Common myeloid progenitor, CD34-positive (primary cell): ENCODE data around the gene RAB3C.

Source experiments
- CTCF ChIA-PET: fragments of 350-600 bp; sonication (Branson Sonifier 250); formaldehyde crosslinking; loops from one replicate; lab custom pipeline; 2021; ENCODE audit warnings: antibody characterized with exemption; lab: Charles Lee
- POLR2A ChIA-PET: fragments of 350-600 bp; sonication (Branson Sonifier 250); formaldehyde crosslinking; loops from one replicate; lab custom pipeline; 2021; ENCODE audit warnings: antibody characterized with exemption; lab: Charles Lee
- DNase-seq, 3 donors: peaks; one replicate each; pipeline versions ENCODE4 v3.0.0 to v3.0.0-alpha.2; 2013
- H3K27ac ChIP-seq, 2 experiments: 1 replicate in 1 of 2; 2 replicates in 1 of 2; pipeline ENCODE4 v1.7.0; 2013; ENCODE audit warnings: inconsistent platforms in 2 of 2, low read length in 2 of 2, mild to moderate bottlenecking in 2 of 2, low read depth in 1 of 2, moderate library complexity in 1 of 2; ENCODE audit not compliant: severe bottlenecking in 2 of 2, insufficient read depth in 1 of 2, poor library complexity in 1 of 2
- H3K27me3 ChIP-seq, 5 experiments: replicated peaks in 2 of 5; 1 replicate in 3 of 5; 2 replicates in 2 of 5; pipeline versions ENCODE4 v1.6.1 to v1.7.0; 2013; ENCODE audit warnings: low read length in 4 of 5, mild to moderate bottlenecking in 2 of 5, moderate library complexity in 2 of 5, inconsistent platforms in 1 of 5; ENCODE audit not compliant: insufficient read depth in 5 of 5, control insufficient read depth in 4 of 5
- H3K36me3 ChIP-seq, 4 experiments: 1 replicate in 2 of 4; 2 replicates in 2 of 4; pipeline versions ENCODE4 v1.6.1 to v1.7.0; 2013; ENCODE audit warnings: low read length in 3 of 4, control low read depth in 1 of 4, mild to moderate bottlenecking in 1 of 4; ENCODE audit not compliant: control insufficient read depth in 4 of 4, insufficient read depth in 4 of 4
- H3K4me1 ChIP-seq, 4 experiments: 1 replicate in 3 of 4; 2 replicates in 1 of 4; pipeline versions ENCODE4 v1.6.1 to v1.7.1; 2013; ENCODE audit warnings: low read length in 3 of 4, mild to moderate bottlenecking in 3 of 4, control low read depth in 1 of 4, inconsistent platforms in 1 of 4, moderate library complexity in 1 of 4; ENCODE audit not compliant: control insufficient read depth in 4 of 4, insufficient read depth in 4 of 4; ENCODE audit errors: control extremely low read depth in 1 of 4
- H3K4me3 ChIP-seq, 7 experiments: 1 replicate in 4 of 7; 2 replicates in 3 of 7; pipeline versions ENCODE4 v1.5.1 to v1.7.0; 2013; ENCODE audit warnings: mild to moderate bottlenecking in 7 of 7, low read length in 6 of 7, moderate library complexity in 6 of 7, inconsistent platforms in 2 of 7, low read depth in 2 of 7, control low read depth in 1 of 7; ENCODE audit not compliant: insufficient read depth in 4 of 7, control insufficient read depth in 1 of 7; ENCODE audit errors: extremely low read depth in 1 of 7
- H3K9me3 ChIP-seq, 5 experiments: 1 replicate in 4 of 5; 2 replicates in 1 of 5; pipeline versions ENCODE4 v1.6.1 to v1.7.1; 2013; ENCODE audit warnings: low read length in 4 of 5, mild to moderate bottlenecking in 2 of 5, inconsistent platforms in 1 of 5, low read depth in 1 of 5, moderate library complexity in 1 of 5; ENCODE audit not compliant: control insufficient read depth in 4 of 5, insufficient read depth in 2 of 5; ENCODE audit errors: control extremely low read depth in 1 of 5
- WGBS: methylation state at CpG from one replicate; pipeline ENCODE4 v1.1.5; 2013; ENCODE audit not compliant: insufficient coverage; 5-methylcytosine and 5-hydroxymethylcytosine counted together

The RAB3C gene

GRCh38 chr5:58855851-58856739, 273.2 kb downstream of the RAB3C start:
- H3K4me1 ChIP-seq, result peaks cover 3 to 10% (median 7%) of the 10 kb centered on the region in 4 experiments
- WGBS, result 93% methylated on average over 4 of the region's 8 CpGs
- H3K9me3 ChIP-seq, result no peaks in the 10 kb centered on the region
- no peaks in the 10 kb centered on the region for H3K27me3 ChIP-seq
- no peak overlapping the region for H3K27ac ChIP-seq
- no peaks in the 10 kb centered on the region for H3K36me3 ChIP-seq
- POLR2A ChIA-PET, result no interaction called here
- DNase-seq, result no peak
- CTCF ChIA-PET, result interaction anchor here (1.2 kb wide), 1 partner anchor 1077 kb away, joined by 5 read pairs; no protein-coding TSS in a partner anchor
- H3K4me3 ChIP-seq, result no peak overlapping the region

GRCh38 chr5:58857609-58858008, 274.7 kb downstream of the RAB3C start:
- Histone ChIP-seq H3K9me3 (no peaks in the 10 kb centered on the region), H3K27ac (no peak overlapping the region), H3K4me3 (no peak overlapping the region), H3K27me3 (no peaks in the 10 kb centered on the region), H3K4me1 (peaks cover 3 to 14% (median 10%) of the 10 kb centered on the region in 4 experiments), H3K36me3 (no peaks in the 10 kb centered on the region)
- ChIA-PET POLR2A (no interaction called here), CTCF (interaction anchor here (1.5 to 2.2 kb wide), 3 partner anchors 8 to 380 kb away, joined by 3 to 9 read pairs (median 4); no protein-coding TSS in a partner anchor)
- no peak for DNase-seq
- WGBS, result no CpG with 5 or more reads among the region's 2 CpGs

GRCh38 chr5:58860680-58861079, 277.8 kb downstream of the RAB3C start:
- no peak overlapping the region for H3K4me3 ChIP-seq
- H3K4me1 ChIP-seq, result peaks cover 3 to 14% (median 8%) of the 10 kb centered on the region in 4 experiments
- peak overlapping the region; percentile 10 to 66 for H3K27ac ChIP-seq
- H3K36me3 ChIP-seq, result no peaks in the 10 kb centered on the region
- peak; percentile 52 to 92 (median 88) for DNase-seq
- ChIA-PET CTCF (interaction anchor here (0.7 to 1.6 kb wide), 5 partner anchors 11 to 1563 kb away, joined by 3 to 5 read pairs (median 3); no protein-coding TSS in a partner anchor), POLR2A (no interaction called here)
- H3K27me3 ChIP-seq, result no peaks in the 10 kb centered on the region
- H3K9me3 ChIP-seq, result no peaks in the 10 kb centered on the region

GRCh38 chr5:58868931-58869330, 286.1 kb downstream of the RAB3C start:
- H3K36me3 ChIP-seq, result no peaks in the 10 kb centered on the region
- H3K9me3 ChIP-seq, result no peaks in the 10 kb centered on the region
- WGBS, result 77% methylated on average over 6 of the region's 8 CpGs
- no peak overlapping the region for H3K4me3 ChIP-seq
- ChIA-PET CTCF (interaction anchor here (0.8 to 1.6 kb wide), 4 partner anchors 12 to 138 kb away, joined by 3 to 5 read pairs (median 4); no protein-coding TSS in a partner anchor), POLR2A (no interaction called here)
- H3K27ac ChIP-seq, result no peak overlapping the region
- DNase-seq, result no peak
- H3K4me1 ChIP-seq, result no peaks in the 10 kb centered on the region
- H3K27me3 ChIP-seq, result no peaks in the 10 kb centered on the region

GRCh38 chr5:58871648-58872242, 288.9 kb downstream of the RAB3C start:
- no peaks in the 10 kb centered on the region for H3K9me3 ChIP-seq
- H3K27ac ChIP-seq, result no peak overlapping the region
- peaks cover 0 to 5% (median 0%) of the 10 kb centered on the region in 4 experiments for H3K4me1 ChIP-seq
- no peaks in the 10 kb centered on the region for H3K27me3 ChIP-seq
- no CpG with 5 or more reads among the region's 3 CpGs for WGBS
- no peak overlapping the region for H3K4me3 ChIP-seq
- ChIA-PET CTCF (interaction anchor here (0.7 to 1.8 kb wide), 8 partner anchors 9 to 138 kb away, joined by 3 to 9 read pairs (median 4); no protein-coding TSS in a partner anchor), POLR2A (interaction anchor here (0.7 kb wide), 1 partner anchor 481 kb away, joined by 3 read pairs; no protein-coding TSS in a partner anchor)
- H3K36me3 ChIP-seq, result no peaks in the 10 kb centered on the region
- peak; percentile 43 to 70 (median 62) for DNase-seq

- Histone ChIP-seq H3K4me1 (peaks cover 0 to 5% (median 0%) of the 10 kb centered on the region in 4 experiments), H3K36me3 (no peaks in the 10 kb centered on the region), H3K9me3 (no peaks in the 10 kb centered on the region), H3K4me3 (no peak overlapping the region), H3K27me3 (no peaks in the 10 kb centered on the region), H3K27ac (no peak overlapping the region)
- 100% methylated on average over 2 of the region's 5 CpGs for WGBS
- ChIA-PET POLR2A (no interaction called here), CTCF (interaction anchor here (0.6 to 1.8 kb wide), 6 partner anchors 13 to 389 kb away, joined by 3 to 5 read pairs (median 3); no protein-coding TSS in a partner anchor)
- no peak for DNase-seq
Observed at GRCh38 chr5:58872670-58873273, 289.9 kb downstream of the RAB3C start.
